Fibroblast of lung (primary cell): ENCODE measurements around the gene CRHR1. TPM values are rescaled to one million over a fixed set of nuclear protein-coding genes. Genes with fewer than 3 reads are reported as not detected.

ENCODE experiments used
- DNase-seq, 2 donors: peaks; one replicate each; pipeline versions ENCODE4 v3.0.0 to v3.0.0-alpha.2; 2010; ENCODE audit warnings: low read depth in 2 of 2
- H2AFZ ChIP-seq: 2 replicates; pipeline ENCODE4 v1.5.1; 2012; ENCODE audit warnings: low read length, control low read depth, inconsistent platforms
- H3K27ac ChIP-seq: 2 replicates; pipeline ENCODE4 v1.5.1; 2011; ENCODE audit warnings: low read length, control low read depth; ENCODE audit not compliant: insufficient read depth
- H3K27me3 ChIP-seq: 2 replicates; pipeline ENCODE4 v1.5.1; 2011; ENCODE audit warnings: mild to moderate bottlenecking, low read length; ENCODE audit not compliant: control insufficient read depth, insufficient read depth
- H3K36me3 ChIP-seq: 2 replicates; pipeline ENCODE4 v1.5.1; 2011; ENCODE audit warnings: low read length; ENCODE audit not compliant: control insufficient read depth, insufficient read depth
- H3K4me1 ChIP-seq: 2 replicates; pipeline ENCODE4 v1.5.1; 2011; ENCODE audit warnings: low read length; ENCODE audit not compliant: control insufficient read depth, insufficient read depth; ENCODE audit errors: extremely low read depth
- H3K4me2 ChIP-seq: 2 replicates; pipeline ENCODE4 v1.5.1; 2011; ENCODE audit warnings: low read length, control low read depth; ENCODE audit not compliant: insufficient read depth; ENCODE audit errors: extremely low read depth
- H3K4me3 ChIP-seq, 4 experiments: fragments of 200-600 bp in 1 of 4; sonication (generic) in 1 of 4; replicated peaks in 1 of 4; 2 replicates each; pipeline ENCODE4 v1.5.1; 2011 to 2016; ENCODE audit warnings: low read length in 4 of 4, low read depth in 3 of 4, mild to moderate bottlenecking in 3 of 4, control low read depth in 2 of 4, inconsistent platforms in 1 of 4, mixed read lengths in 1 of 4; ENCODE audit not compliant: insufficient read depth in 1 of 4; ENCODE audit errors: control extremely low read depth in 1 of 4
- H3K79me2 ChIP-seq: 2 replicates; pipeline ENCODE4 v1.5.1; 2012; ENCODE audit warnings: mild to moderate bottlenecking, low read length, inconsistent platforms; ENCODE audit not compliant: control insufficient read depth, insufficient read depth
- H3K9ac ChIP-seq: 2 replicates; pipeline ENCODE4 v1.5.1; 2011; ENCODE audit warnings: mild to moderate bottlenecking, low read length, control low read depth; ENCODE audit not compliant: insufficient read depth
- H3K9me3 ChIP-seq: 2 replicates; pipeline ENCODE4 v1.5.1; 2012; ENCODE audit warnings: low read depth, low read length; ENCODE audit not compliant: control insufficient read depth, insufficient read depth
- H4K20me1 ChIP-seq: 2 replicates; pipeline ENCODE4 v1.5.1; 2011; ENCODE audit warnings: low read length; ENCODE audit not compliant: control insufficient read depth, insufficient read depth; ENCODE audit errors: extremely low read depth
- EZH2 ChIP-seq: IDR thresholded peaks from 2 replicates; pipeline ENCODE4 v1.5.1; 2012; ENCODE audit warnings: low read length, control low read depth, mild to moderate bottlenecking; ENCODE audit errors: missing control alignments
- polyA plus RNA-seq, 2 donors: library from polyadenylated mRNA; depleted of rRNA in 1 of 2; stranded (reverse) in 1 of 2; unstranded in 1 of 2; fragments of >200 nt; gene quantifications; 2 replicates each; pipeline ENCODE4 v1.2.1, GENCODE V29; 2011 to 2012; ENCODE audit warnings: missing spikeins in 1 of 2
- total RNA-seq: library from RNA; depleted of rRNA; stranded (reverse); fragments of >200 nt; gene quantifications from 2 replicates; pipeline ENCODE4 v1.2.1, GENCODE V29; 2014
- TF ChIP-seq, protein P1 (sequence below), 2 donors: IDR thresholded peaks in 1 of 2; conservative IDR thresholded peaks in 1 of 2; 1 replicate in 1 of 2; 2 replicates in 1 of 2; pipeline ENCODE4 v1.5.1; 2011 to 2012; ENCODE audit warnings: low read length in 2 of 2, control low read depth in 1 of 2, inconsistent platforms in 1 of 2, low read depth in 1 of 2, mild to moderate bottlenecking in 1 of 2

Gene CRHR1
- total and polyA plus RNA-seq, 2 donors (not counting 1 experiment from before 2014, with no cell fraction given): not detected

- H3K4me3 ChIP-seq: no peak overlapping the region
- H3K36me3 ChIP-seq: no peaks in the 10 kb centered on the region
- no peak for TF ChIP-seq EZH2
- TF ChIP-seq, protein P1, sequence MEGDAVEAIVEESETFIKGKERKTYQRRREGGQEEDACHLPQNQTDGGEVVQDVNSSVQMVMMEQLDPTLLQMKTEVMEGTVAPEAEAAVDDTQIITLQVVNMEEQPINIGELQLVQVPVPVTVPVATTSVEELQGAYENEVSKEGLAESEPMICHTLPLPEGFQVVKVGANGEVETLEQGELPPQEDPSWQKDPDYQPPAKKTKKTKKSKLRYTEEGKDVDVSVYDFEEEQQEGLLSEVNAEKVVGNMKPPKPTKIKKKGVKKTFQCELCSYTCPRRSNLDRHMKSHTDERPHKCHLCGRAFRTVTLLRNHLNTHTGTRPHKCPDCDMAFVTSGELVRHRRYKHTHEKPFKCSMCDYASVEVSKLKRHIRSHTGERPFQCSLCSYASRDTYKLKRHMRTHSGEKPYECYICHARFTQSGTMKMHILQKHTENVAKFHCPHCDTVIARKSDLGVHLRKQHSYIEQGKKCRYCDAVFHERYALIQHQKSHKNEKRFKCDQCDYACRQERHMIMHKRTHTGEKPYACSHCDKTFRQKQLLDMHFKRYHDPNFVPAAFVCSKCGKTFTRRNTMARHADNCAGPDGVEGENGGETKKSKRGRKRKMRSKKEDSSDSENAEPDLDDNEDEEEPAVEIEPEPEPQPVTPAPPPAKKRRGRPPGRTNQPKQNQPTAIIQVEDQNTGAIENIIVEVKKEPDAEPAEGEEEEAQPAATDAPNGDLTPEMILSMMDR (conservative IDR thresholded peaks at IDR 0.05 in 1 of 2, IDR thresholded peaks at IDR 0.05 in 1 of 2; ENCODE audit: low read depth in 1 of 2, low read length in 2 of 2): no peak
- H4K20me1 ChIP-seq: no peaks in the 10 kb centered on the region
- no peaks in the 10 kb centered on the region for H3K9me3 ChIP-seq
- no peak overlapping the region for H3K4me2 ChIP-seq
- no peak overlapping the region for H2AFZ ChIP-seq
- H3K4me1 ChIP-seq: no peaks in the 10 kb centered on the region
- no peak overlapping the region for H3K27ac ChIP-seq
- no peak for DNase-seq
- no peaks in the 10 kb centered on the region for H3K79me2 ChIP-seq
- no peak overlapping the region for H3K9ac ChIP-seq
- no peaks in the 10 kb centered on the region for H3K27me3 ChIP-seq
These were observed 30.8 kb downstream of the CRHR1 start for GRCh38 chr17:45814622-45815606.

DNA sequence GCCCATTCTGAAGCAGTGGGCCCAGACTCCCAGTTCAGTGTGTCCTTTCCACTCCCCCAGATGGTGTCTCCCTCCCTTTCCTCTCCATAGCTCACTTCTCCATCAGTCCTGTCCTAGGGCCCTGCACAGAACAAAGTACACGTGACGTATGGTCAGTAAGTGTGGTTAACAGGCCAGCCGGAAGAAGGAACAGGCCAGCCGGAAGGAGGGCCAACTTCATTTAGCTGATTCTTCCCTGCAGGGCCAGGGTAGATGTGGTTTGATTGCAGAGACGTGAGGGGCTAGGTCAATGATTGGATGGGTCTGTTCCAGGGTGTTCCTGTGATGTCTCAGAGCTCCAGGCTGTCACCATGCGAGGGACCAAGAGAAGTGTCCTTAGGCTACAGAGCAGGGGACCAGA is 31.6 kb downstream of the CRHR1 start:
- Histone ChIP-seq H3K9ac (no peak overlapping the region), H3K36me3 (no peaks in the 10 kb centered on the region), H2AFZ (no peak overlapping the region), H4K20me1 (no peaks in the 10 kb centered on the region), H3K27ac (no peak overlapping the region), H3K4me2 (no peak overlapping the region), H3K9me3 (no peaks in the 10 kb centered on the region), H3K27me3 (no peaks in the 10 kb centered on the region), H3K4me3 (no peak overlapping the region), H3K79me2 (no peaks in the 10 kb centered on the region), H3K4me1 (no peaks in the 10 kb centered on the region)
- TF ChIP-seq, protein P1 (conservative IDR thresholded peaks at IDR 0.05 in 1 of 2, IDR thresholded peaks at IDR 0.05 in 1 of 2; ENCODE audit: low read depth in 1 of 2, low read length in 2 of 2): no peak
- TF ChIP-seq EZH2: no peak
- no peak for DNase-seq

DNA sequence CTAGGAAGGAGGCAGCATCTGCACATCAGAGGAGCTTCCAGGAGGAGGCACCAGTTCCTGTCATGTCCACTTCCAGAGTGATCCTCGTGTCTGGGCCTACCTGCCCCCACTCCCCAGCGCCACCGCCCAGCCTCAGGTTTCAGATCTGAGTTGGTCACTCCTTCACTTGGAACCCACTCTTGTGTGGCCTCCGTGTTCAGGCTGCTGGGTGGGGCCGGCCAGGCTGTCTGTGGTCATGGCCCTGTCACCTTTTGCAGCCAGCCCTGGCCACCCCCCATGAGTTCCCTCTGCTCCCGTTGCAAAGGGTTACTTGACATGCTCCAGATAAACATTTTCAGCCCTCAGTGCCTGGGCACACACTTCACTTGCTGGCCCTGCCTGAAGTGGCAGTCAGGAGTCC is 33.9 kb downstream of the CRHR1 start:
- TF ChIP-seq, protein P1 (conservative IDR thresholded peaks at IDR 0.05 in 1 of 2, IDR thresholded peaks at IDR 0.05 in 1 of 2; ENCODE audit: low read depth in 1 of 2, low read length in 2 of 2): no peak
- no peak for TF ChIP-seq EZH2
- no peaks in the 10 kb centered on the region for H3K4me1 ChIP-seq
- no peak overlapping the region for H3K9ac ChIP-seq
- no peaks in the 10 kb centered on the region for H4K20me1 ChIP-seq
- H3K9me3 ChIP-seq: no peaks in the 10 kb centered on the region
- H3K4me3 ChIP-seq: no peak overlapping the region
- H3K27ac ChIP-seq: no peak overlapping the region
- no peak overlapping the region for H3K4me2 ChIP-seq
- H3K36me3 ChIP-seq: no peaks in the 10 kb centered on the region
- no peak for DNase-seq
- no peak overlapping the region for H2AFZ ChIP-seq
- H3K27me3 ChIP-seq: no peaks in the 10 kb centered on the region
- no peaks in the 10 kb centered on the region for H3K79me2 ChIP-seq
